ENCODE measurements around the gene INHBC.

Gene INHBC

DNA sequence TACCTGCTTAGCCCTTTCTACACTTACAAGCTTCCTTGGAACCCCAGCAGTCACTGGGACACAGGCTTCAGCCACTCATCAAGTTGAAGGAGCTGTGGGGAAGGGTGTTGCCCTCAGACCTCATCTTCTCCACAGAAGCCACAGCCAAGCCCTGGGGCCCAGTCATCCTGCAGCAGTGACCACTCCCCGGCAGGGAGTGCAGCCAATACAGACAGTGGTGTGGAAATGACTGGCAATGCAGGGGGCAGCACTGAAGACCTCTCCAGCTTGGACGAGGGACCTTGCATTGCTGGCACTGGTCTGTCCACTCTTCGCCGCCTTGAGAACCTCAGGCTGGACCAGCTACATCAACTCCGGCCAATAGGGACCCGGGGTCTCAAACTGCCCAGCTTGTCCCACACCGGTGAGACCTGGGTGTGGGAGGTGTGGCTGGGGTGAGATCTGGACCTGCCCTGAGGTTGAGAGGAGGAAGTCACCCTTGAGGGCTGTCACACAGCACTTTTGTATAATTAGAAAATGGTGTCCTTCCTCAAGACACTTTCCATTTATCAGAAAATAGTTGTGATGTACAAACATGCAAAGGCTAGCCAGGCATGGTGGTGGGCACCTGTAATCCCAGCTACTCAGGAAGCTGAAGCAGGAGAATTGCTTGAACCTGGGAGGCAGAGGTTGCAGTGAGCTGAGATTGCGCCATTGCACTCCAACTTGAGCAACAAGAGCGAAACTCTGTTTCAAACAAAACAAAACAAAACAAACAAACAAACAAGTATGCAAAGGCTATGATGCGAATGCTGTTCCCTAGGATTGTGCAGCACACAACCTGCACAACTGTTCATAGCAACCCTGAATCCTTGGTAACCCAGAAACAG lies 34.9 kb downstream of the INHBC start:
- DNase-seq, result no peak

DNA sequence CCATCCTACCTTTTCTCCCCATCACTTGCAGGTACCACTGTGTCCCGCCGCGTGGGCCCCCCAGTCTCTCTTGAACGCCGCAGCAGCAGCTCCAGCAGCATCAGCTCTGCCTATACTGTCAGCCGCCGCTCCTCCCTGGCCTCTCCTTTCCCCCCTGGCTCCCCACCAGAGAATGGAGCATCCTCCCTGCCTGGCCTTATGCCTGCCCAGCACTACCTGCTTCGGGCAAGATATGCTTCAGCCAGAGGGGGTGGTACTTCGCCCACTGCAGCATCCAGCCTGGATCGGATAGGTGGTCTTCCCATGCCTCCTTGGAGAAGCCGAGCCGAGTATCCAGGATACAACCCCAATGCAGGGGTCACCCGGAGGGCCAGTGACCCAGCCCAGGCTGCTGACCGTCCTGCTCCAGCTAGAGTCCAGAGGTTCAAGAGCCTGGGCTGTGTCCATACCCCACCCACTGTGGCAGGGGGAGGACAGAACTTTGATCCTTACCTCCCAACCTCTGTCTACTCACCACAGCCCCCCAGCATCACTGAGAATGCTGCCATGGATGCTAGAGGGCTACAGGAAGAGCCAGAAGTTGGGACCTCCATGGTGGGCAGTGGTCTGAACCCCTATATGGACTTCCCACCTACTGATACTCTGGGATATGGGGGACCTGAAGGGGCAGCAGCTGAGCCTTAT lies 35.8 kb downstream of the INHBC start:
- no peak for DNase-seq

DNA sequence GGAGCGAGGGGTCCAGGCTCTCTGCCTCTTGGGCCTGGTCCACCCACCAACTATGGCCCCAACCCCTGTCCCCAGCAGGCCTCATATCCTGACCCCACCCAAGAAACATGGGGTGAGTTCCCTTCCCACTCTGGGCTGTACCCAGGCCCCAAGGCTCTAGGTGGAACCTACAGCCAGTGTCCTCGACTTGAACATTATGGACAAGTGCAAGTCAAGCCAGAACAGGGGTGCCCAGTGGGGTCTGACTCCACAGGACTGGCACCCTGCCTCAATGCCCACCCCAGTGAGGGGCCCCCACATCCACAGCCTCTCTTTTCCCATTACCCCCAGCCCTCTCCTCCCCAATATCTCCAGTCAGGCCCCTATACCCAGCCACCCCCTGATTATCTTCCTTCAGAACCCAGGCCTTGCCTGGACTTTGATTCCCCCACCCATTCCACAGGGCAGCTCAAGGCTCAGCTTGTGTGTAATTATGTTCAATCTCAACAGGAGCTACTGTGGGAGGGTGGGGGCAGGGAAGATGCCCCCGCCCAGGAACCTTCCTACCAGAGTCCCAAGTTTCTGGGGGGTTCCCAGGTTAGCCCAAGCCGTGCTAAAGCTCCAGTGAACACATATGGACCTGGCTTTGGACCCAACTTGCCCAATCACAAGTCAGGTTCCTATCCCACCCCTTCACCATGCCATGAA lies 36.5 kb downstream of the INHBC start:
- no peak for DNase-seq

DNA sequence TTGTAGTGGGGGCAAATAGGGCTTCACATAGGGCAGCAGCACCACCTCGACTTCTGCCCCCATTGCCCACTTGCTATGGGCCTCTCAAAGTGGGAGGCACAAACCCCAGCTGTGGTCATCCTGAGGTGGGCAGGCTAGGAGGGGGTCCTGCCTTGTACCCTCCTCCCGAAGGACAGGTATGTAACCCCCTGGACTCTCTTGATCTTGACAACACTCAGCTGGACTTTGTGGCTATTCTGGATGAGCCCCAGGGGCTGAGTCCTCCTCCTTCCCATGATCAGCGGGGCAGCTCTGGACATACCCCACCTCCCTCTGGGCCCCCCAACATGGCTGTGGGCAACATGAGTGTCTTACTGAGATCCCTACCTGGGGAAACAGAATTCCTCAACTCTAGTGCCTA lies 37.1 kb downstream of the INHBC start:
- DNase-seq, result no peak

DNA sequence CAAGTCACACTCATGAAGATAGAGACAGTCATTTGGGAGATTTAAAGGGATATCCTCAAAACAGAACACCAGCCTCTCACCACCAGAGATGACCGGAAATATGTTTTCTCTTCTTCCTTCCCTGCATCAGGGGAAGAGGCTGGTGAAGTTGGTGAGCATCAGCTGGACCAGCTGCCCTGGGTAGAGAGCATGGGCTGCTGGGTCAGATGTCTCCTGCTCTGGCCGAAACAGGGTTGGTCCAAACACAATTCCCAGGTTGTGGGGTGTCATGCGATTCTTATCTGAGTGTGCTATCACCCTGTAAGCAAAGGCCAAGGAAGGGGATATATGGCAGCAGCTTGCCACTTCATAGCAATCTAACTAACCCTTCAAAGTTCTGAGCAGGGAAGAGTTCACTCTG lies 37.8 kb downstream of the INHBC start:
- DNase-seq, result no peak

DNA sequence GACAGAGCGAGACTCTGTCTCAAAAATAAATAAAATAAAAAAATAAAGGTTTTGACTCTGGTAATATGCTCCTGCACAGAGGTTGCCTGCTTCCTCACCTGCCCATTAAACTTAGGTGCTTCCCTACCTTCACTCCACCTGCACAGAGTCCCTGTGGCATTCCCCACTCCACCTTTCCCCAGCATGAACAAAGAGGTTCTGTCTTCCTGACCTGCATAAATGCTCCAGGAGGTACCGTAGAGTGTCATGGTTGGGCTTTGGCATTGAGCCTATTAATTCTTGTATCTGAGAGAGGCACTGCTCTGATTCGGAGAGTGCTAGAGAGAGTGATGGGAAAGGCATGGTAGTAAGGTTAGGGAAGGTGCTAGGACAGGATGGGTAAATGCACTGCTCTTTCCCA lies 38.8 kb downstream of the INHBC start:
- no peak for DNase-seq

DNA sequence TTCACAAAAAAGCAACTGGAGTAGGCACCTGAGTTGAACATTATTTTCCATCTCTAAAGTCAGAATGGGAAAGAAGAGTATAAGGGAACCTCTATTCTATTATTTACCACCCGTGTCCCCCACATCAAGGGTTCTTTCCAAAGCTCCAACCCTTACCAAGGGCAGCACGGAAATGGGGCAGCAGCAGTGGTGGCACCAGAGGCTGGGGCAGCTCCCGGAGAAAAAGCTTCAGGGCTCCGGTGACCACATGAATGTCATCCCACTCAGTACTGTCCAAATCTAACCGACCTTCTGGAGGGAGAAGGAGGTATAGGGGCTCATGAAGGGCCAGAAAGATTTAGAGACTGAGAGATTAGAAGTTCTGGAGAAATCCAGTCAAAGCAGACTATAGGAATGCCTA lies 39.3 kb downstream of the INHBC start:
- DNase-seq, result no peak

DNA sequence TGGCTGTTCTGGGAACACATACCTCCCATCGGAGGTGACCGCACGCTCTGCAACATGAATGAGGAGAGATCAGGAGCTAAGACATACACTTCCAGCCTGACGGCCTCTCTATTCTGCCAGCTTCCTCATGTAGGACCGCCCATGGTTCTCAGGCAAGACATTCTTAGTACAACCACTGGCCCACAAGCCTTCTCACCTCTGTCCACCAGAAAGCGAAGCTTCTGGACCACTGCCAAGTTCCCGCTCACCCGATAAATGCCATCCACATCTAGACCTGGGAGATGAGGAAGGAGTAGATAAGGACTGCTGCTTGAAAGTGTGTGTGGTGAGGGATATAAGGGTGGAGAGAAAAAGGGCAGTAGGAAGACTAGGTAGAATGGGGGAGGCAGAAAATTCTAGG lies 39.8 kb downstream of the INHBC start:
- no peak for DNase-seq

DNA sequence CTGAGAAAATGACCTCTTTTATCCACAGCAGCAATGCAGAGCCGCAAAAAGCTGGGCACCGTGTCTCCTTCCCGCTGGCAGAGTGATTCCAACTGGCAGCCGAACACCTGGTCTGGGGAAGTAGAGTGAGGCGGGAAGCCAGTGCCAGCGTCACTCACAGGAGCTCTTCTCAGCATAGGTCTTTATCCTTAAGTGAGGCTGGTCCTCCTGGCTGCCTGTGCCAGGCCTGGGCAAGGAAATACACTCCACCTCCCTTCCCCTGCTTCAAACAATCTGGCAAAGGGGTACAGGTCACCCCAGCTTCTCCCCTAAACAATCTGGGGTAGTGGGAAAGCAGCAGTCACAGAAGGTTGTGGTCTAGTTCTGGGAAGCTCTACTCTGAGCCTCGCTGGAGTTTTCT lies 40.3 kb downstream of the INHBC start:
- no peak for DNase-seq

DNA sequence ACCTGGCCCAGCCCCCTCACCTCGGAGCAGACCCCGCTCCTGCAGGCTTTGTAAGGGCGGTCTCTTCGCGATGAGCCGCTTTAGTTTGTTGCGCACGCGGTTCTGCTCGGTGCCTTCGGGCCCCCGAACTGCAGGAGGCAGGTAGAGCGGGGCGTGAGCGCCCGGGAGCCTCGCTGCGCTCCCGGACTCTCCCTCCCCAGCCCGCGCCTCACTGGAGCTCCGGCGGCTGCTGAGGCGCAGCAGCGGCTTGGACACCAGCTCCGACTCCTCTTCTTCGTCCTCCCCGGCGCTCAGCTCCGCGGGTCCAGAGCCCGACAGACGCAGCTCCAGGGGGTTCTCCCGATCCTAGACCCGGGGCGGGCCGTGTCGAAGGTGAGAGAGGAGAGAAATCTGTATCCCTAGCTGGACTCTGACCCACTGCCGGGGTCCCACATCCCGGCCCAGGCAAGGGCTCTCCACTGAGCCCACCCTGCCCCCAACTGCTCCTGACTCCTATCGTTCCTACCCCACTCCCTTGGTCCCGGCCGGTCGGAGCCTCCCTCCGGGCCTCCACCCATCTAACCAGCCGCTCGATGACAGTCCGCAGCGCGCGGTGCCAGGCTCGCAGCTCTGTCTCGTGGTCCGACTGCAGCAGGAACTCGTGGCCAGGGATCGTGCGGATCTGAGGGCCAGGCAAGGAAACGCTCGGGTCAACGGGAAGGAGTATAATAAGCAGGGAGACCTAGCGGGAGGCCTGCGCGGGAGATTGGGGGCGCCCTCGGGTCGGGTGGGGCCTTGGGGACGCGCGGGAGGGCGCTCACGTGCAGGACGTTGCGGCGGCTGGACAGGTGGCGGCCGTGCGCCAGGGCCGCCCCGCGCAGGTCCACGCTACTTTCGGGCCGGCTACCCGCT lies 40.9 kb downstream of the INHBC start:
- no peak for DNase-seq

DNA sequence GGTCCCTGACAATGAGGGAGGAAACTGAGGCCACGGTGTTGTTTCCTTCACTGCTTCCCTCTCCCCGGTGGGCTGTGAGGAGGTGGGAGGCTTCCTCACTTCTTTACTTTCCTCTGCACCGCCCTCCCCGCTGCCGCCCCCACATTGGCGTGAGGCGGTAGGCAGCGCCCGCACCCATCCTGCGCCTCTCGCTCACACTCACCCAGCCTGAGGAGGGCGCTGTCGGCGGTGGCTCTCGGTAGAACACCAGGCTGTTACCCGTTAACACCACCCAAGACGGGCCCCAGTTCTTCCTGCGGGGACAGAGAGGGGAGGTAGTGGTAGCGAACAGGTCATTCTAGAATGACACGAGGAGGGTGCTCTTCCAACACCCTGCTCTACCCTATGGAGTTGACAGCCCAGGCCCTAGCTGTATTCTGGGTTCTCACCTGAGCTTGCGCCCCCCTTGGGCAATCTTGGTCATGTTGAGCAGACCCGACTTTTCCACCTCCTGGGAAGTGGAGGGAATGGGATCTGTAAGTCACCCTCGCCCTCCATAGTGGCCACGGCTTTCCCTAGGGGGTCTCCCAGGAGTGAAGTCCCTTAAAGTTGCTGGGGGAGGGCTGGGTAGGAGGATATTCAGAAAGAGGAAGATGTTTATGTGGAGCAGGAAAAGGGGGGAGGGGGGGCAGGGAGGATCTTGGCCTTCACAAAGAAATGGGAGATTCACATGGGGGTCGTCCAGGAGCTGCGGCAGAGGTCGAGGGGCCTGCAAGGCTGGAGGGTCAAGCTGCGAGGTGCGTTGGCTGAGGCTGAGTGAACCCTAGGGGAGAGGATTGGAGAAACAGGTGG lies 41.8 kb downstream of the INHBC start:
- peak; percentile 75 to 76 for DNase-seq

DNA sequence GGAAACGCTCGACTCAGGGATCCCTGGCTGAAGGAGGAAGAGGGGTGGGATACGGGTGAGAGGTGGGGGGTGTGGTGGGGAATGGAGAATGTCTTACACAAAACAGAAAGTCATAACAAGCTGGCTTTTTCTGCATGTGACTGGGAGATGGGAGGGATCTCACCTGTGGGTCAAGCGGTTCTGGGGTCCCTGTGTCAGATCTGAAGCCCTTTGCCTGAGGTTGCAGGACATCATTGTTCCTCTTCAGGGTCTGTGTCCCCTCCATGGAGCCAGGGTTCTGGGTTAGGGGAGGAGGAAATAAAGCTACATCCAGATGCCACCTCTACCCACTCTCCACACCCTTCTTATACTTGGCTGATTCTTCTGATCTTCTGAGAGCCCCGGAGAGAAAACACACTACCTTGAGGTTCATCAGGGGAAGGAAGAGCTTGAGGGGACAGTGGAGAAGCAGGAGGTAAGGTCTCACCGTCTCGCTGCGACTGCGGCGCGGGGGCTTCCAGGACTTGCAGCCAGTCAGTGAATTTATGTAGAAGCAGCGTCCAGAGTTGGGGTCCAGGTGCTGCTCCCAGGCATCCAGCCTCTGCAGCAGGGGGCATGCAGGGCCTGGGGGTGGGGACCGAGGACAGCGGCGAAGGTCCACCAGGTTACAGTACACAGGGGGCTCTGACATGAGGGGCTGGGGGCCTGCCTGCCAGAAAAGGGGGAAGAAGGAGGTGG lies 42.6 kb downstream of the INHBC start:
- no peak for DNase-seq

DNA sequence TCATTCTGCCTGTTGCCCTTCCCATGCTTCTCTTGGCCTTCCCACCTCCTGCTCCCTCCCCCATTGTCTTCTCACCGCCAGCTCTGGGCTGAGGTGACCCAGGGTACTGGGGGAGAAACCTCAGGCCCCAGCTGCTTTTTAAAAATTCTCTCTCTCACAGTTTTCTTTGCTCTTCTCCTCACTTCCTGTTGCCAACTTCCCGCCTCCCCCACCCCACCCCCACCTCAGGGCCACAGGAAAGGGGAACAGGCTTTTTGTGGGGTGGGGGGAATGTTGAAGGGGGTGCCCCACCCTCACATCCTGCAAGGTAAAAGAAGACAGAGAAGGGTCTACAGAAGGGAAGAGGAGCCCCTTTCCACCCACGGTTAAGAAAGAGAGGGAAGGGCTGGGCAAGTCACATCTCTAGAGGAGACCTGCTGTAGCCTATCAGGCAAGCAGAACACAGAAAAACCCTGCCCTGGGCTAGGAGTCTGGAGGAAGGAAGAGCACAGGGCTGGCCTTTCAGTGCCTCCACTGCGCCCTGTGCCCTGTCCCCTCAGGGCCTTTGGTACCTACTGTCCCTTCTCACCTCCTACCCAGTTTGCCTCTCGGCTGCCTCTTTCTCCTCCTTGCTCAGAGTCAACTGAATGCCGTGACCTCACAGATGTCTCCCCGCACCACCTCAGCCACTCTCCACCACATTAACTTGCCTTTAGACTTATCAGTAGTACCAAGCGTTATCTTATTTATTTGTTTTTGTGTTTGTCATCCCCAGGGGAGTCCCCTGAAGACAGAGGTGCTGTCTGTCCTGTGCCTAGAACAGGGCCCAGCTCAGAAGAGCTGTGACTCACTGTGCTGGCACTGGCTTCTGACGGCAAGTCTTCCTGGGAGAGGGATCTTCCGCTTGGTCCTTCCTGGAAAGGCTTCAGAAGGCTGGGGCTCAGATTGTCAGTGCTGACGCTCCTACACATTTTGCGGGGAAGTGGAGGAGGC lies 43.4 kb downstream of the INHBC start:
- peak; percentile 78 to 80 for DNase-seq

DNA sequence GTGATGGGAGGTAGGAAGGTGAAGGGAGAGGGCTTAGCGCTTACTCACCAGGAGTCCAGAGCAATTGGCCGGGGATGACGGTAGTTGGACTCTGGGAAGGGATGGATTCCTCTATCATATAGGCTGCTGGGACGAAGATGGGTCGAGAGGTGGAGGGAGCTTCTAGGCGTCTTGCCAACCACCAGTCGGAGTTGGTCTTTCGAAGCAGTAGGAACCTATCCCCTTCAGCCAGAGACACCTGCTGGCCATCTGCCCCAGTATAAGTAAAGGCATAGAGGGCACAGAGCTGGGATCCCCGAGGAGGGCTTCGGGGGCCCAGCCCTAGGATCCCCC lies 44.4 kb downstream of the INHBC start:
- DNase-seq, result no peak

DNA sequence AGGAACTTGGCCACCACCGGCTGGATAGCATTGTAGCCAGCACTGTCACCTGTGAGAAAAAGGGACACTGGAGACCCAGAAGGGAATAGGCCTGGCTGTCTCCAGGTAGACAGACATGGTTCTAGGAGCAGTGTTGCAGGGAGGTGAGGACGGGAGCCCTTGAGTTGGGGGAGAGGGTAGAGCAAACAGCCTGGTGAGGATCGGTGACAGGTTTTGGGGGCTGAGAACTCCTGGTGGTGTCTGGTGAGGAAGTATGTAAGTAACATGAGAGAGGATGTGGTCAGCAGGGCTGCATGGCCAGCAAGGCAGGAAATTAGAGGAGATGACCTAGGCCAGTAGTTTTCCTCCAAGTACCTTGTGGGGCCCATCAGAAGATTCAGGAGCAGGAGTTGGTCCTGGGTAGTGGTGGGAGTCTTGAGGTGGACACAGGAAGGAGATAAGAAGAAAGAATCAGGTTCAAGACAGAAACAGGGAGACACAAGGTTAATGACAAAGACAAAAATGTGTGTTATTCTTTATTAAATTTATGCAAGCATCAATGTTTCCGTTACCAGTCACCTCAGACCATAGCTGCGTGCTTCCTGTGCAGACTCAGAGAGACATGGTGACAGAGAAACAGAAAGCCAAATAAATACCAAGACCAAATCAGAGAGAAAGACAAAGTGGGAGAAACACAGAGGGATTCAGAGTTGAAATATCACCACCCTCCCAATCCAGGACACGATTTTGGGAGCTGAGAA lies 45.0 kb downstream of the INHBC start, which contains the start of gene ARHGAP9:
ARHGAP9 (minus strand) TSS at position 491 of the 740 bp plus-strand sequence; CDS start at position 31, 460 bp downstream.
- DNase-seq, result no peak

DNA sequence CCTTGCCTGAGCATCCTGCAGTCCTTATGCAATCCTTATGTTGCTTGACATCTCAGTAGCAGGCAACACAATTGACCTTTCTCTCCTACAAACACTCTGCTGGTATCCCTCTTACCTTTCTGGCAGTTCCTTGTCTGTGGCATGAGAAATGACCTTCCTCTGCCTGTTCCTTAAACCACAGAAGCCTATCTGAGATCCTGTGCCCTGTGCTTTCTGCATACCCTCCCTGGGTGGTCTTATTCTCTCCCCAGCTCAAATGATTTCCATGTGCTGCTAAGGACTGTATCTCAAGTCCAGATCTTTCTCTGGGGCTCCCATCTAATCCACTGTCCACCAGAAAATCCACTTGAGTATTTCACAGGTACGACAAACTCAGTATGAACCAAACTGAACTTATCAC lies 47.1 kb downstream of the INHBC start:
- DNase-seq, result no peak

DNA sequence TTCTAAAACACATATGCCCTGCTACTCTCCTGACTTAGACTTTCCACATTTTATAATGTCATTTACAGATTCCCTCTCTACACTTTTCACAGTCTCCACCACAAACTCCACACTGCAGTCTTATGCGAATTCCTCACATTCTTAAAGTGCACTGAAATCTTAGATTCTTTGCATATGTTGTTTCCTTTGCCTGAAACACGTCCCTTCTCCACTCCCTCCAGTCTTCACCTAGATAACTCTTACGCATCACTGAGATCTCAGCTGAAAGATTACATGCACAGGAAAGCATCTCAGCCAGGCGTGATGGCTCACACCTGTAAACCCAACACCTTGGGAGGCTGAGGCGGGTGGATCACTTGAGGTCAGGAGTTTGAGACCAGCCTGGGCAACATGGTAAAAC lies 48.9 kb downstream of the INHBC start:
- DNase-seq, result no peak

DNA sequence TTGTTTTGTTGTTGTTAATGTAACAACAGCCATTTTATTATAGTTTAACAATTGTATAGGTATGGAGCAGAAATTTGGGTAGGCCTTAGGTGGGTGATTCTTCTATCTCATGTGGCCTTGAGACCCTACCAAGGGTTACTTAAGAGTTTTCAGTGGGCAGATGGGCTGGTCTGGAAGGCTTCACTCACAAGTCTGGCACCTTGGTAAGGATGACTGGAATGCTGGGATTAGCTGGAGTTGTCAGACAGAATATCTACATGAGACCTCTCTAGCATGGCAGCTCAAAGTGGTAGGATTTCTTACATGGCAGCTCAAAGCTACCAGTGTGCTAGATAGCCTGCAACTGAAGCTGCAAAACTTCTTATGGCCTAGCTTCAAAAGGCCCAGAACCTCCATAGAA lies 51.1 kb downstream of the INHBC start:
- no peak for DNase-seq

DNA sequence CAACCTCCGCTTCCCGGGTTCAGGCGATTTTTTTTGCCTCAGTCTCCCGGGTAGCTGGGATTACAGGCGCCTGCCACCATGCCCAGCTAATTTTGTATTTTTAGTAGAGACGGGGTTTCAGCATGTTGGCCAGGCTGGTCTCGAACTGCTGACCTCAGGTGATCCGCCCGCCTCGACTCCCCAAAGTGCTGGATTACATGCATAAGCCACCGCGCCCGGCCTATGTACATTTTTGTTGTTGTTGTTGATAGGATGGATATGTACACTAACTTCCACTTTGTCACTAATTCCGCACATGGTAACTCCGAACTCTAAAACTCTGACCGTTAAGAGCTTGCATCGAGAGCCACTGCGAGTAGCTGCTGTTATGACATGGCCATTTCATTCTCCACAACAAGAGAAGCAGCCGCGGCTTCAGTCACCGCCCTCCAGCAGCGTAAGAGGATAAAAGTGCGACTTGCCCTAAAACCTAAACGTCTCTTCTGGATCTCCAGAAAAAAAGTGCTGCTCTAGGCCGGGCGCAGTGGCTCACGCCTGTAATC lies 52.5 kb downstream of the INHBC start:
- no peak for DNase-seq

All from Kasumi-1 (cell line).